ENCODE measurements around the gene FRYL. TPM values are rescaled to one million over a fixed set of nuclear protein-coding genes. Genes with fewer than 3 reads are reported as not detected.

Gene FRYL
- total RNA-seq, 1 experiment from 2014 or later, result 45.8 TPM

GRCh38 chr4:48653217-48654014 lies 126.7 kb downstream of the FRYL start:
- no peak overlapping the region for H3K4me3 Mint-ChIP-seq (ENCODE audit: low read depth, unreplicated experiment)
- CTCF ChIA-PET, result no interaction called here
- intact Hi-C loops (cut with micrococcal nuclease; ENCODE audit: unreplicated experiment), result no loop called here
- TF ChIP-seq, protein P1, sequence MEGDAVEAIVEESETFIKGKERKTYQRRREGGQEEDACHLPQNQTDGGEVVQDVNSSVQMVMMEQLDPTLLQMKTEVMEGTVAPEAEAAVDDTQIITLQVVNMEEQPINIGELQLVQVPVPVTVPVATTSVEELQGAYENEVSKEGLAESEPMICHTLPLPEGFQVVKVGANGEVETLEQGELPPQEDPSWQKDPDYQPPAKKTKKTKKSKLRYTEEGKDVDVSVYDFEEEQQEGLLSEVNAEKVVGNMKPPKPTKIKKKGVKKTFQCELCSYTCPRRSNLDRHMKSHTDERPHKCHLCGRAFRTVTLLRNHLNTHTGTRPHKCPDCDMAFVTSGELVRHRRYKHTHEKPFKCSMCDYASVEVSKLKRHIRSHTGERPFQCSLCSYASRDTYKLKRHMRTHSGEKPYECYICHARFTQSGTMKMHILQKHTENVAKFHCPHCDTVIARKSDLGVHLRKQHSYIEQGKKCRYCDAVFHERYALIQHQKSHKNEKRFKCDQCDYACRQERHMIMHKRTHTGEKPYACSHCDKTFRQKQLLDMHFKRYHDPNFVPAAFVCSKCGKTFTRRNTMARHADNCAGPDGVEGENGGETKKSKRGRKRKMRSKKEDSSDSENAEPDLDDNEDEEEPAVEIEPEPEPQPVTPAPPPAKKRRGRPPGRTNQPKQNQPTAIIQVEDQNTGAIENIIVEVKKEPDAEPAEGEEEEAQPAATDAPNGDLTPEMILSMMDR (IDR thresholded peaks at IDR 0.05; ENCODE audit: unreplicated experiment), result no peak
- no peak for DNase-seq
- no peaks in the 10 kb centered on the region for H3K27me3 Mint-ChIP-seq (ENCODE audit: unreplicated experiment)
- no TSS peak for BruUV-seq (replicated peaks)
- no peaks in the 10 kb centered on the region for H3K9me3 Mint-ChIP-seq (ENCODE audit: low read depth, unreplicated experiment)
- no peaks in the 10 kb centered on the region for H3K36me3 Mint-ChIP-seq (ENCODE audit: insufficient read depth, unreplicated experiment)
- H3K4me1 Mint-ChIP-seq (ENCODE audit: low read depth, unreplicated experiment), result no peaks in the 10 kb centered on the region
- H3K27ac Mint-ChIP-seq (ENCODE audit: unreplicated experiment), result no peak overlapping the region

GRCh38 chr4:48651914-48652313 lies 128.2 kb downstream of the FRYL start:
- CTCF ChIA-PET, result no interaction called here
- H3K9me3 Mint-ChIP-seq (ENCODE audit: low read depth, unreplicated experiment), result no peaks in the 10 kb centered on the region
- no TSS peak for BruUV-seq (replicated peaks)
- intact Hi-C loops (cut with micrococcal nuclease; ENCODE audit: unreplicated experiment), result no loop called here
- no peak overlapping the region for H3K4me3 Mint-ChIP-seq (ENCODE audit: low read depth, unreplicated experiment)
- H3K27ac Mint-ChIP-seq (ENCODE audit: unreplicated experiment), result no peak overlapping the region
- H3K36me3 Mint-ChIP-seq (ENCODE audit: insufficient read depth, unreplicated experiment), result no peaks in the 10 kb centered on the region
- DNase-seq, result no peak
- H3K4me1 Mint-ChIP-seq (ENCODE audit: low read depth, unreplicated experiment), result no peaks in the 10 kb centered on the region
- TF ChIP-seq, protein P1 (IDR thresholded peaks at IDR 0.05; ENCODE audit: unreplicated experiment), result no peak
- no peaks in the 10 kb centered on the region for H3K27me3 Mint-ChIP-seq (ENCODE audit: unreplicated experiment)

DNA sequence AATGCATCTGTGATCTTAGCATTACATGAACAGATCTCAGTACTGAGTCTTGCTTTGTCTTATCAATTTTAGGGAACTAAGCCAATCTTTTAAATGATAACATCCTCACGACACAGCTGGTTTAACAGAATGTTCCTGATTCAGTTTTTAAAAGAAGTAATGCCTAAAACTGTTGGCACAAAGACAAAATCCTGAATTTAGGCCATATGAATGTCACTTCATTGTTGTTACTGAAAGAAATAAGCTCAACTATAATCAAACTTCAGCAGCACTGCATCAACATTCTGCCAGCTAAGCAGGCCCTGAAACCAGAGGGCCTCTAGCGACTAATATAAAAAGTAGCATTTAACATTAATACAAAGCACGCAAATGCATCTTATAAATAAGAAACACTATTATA lies 130.6 kb downstream of the FRYL start:
- no TSS peak for BruUV-seq (replicated peaks)

DNA sequence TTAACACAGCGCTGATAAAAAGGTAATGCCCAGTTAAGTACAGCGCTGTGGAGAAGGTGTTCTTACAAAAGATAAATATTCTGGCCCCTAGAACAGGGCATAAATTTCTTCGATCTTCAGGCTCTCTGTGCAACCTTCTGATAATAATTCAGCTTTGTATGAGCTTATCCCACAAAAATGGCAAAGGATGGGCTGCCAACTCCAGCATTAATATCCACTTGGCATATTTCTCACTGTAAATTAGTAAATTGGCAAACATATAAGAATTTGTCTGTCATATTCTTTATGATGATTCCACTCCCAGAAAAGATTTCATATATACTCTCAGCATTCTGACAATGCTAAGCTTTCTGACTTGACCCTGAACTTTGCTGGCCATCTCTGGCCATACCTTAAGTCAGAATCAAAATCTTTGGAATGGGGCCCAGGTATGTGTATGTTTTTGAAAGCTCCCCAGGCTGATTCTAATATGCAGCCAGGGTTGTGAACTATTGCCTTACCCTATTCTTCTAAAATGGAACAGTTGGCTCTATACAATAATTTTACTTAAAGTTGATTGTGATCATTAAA lies 134.8 kb downstream of the FRYL start:
- peaks cover 7% of the 10 kb centered on the region for H3K4me1 Mint-ChIP-seq (ENCODE audit: low read depth, unreplicated experiment)
- intact Hi-C loops (cut with micrococcal nuclease; ENCODE audit: unreplicated experiment), result no loop called here
- no peaks in the 10 kb centered on the region for H3K9me3 Mint-ChIP-seq (ENCODE audit: low read depth, unreplicated experiment)
- TF ChIP-seq, protein P1 (IDR thresholded peaks at IDR 0.05; ENCODE audit: unreplicated experiment), result no peak
- CTCF ChIA-PET, result no interaction called here
- H3K4me3 Mint-ChIP-seq (ENCODE audit: low read depth, unreplicated experiment), result no peak overlapping the region
- H3K27ac Mint-ChIP-seq (ENCODE audit: unreplicated experiment), result no peak overlapping the region
- H3K27me3 Mint-ChIP-seq (ENCODE audit: unreplicated experiment), result no peaks in the 10 kb centered on the region
- BruUV-seq (replicated peaks), result no TSS peak
- no peaks in the 10 kb centered on the region for H3K36me3 Mint-ChIP-seq (ENCODE audit: insufficient read depth, unreplicated experiment)
- no peak for DNase-seq

More for the DNA sequence above, 130.6 kb downstream of the FRYL start:
- Mint-ChIP-seq H3K27ac (ENCODE audit: unreplicated experiment) (no peak overlapping the region), H3K27me3 (ENCODE audit: unreplicated experiment) (no peaks in the 10 kb centered on the region), H3K36me3 (ENCODE audit: insufficient read depth, unreplicated experiment) (no peaks in the 10 kb centered on the region), H3K4me1 (ENCODE audit: low read depth, unreplicated experiment) (no peaks in the 10 kb centered on the region), H3K4me3 (ENCODE audit: low read depth, unreplicated experiment) (no peak overlapping the region), H3K9me3 (ENCODE audit: low read depth, unreplicated experiment) (no peaks in the 10 kb centered on the region)
- TF ChIP-seq, protein P1 (IDR thresholded peaks at IDR 0.05; ENCODE audit: unreplicated experiment), result no peak
- CTCF ChIA-PET, result no interaction called here
- no peak for DNase-seq
- intact Hi-C loops (cut with micrococcal nuclease; ENCODE audit: unreplicated experiment), result no loop called here

Measured in Calu3 (cell line).